ENCODE measurements around the gene SLC43A2.
"Not testable (repeated sequence)": the region's sequence is repeated elsewhere in the genome, so short reads cannot be mapped to it uniquely, and the experiment has no call there.

SLC43A2 gene

GRCh38 chr17:1548032-1548431, 80.6 kb downstream of the SLC43A2 start:
- DNase-seq: no peak

GRCh38 chr17:1546292-1546922, 82.2 kb downstream of the SLC43A2 start:
- no peak for DNase-seq

DNA sequence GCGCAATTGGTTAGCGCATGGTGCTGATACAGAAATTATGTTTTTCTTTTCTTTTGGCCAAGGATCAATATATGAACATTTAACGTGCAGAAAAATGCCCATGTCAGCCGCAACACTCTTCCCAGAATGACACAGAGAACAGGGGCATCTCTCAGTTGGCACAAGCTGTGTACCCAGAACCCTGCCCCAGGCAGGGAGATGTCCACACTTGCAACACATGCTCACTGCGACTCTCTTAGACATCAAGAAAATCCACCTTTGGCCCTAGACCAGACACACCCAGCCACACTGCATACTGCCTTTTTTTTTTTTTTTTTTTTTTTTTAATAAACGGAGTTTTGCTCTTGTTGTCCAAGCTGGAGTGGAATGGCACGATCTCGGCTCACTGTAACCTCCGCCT, 83.0 kb downstream of the SLC43A2 start:
- no peak for DNase-seq

GRCh38 chr17:1542316-1542715, 86.3 kb downstream of the SLC43A2 start:
- DNase-seq: peak in 1 of 58 donors; percentile 12

DNA sequence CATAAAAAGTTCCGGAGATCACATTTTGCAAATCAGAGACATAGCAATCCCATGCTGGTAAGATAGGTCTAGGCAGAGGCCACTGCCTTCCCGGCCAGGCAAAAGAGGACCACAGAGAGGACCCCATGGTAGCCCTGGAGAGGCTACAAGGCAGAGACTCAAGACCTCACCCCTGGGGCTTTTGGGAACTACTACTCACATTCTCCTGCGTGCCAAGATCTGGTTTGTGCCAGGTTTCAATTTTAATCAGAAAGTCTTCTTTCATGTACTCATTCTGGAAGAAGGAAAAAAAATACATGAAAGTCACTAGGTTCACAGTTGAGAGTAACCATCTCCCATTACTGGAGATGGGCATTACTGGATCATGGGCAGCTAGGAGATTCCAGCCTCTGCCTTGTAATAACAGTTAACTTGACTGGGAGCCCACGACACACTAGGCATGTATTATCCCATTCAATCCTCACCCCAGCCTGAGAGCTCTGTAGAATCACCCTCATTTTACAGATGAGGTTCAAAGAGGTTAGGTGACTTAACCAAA, 87.2 kb downstream of the SLC43A2 start:
- no peak for DNase-seq

GRCh38 chr17:1539811-1540210, 88.8 kb downstream of the SLC43A2 start:
- DNase-seq: no peak

DNA sequence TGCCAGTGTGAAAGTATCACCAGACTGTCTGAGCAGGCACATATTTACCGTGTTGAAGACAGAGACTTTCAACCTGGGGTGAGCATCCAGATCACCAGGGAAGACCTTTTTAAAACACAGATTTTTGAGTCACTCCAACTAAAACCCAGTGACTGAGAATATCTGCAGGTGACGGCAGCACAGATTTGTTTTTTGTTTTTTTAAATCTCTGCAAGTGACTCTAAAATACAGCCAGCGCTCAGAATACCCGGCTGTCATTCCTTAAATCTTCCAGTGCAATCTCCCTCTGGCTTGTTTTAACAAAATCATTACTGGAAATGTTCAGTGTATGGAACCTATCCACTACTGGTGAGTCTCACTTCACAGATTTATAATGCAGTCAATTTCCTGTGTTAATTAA, 92.9 kb downstream of the SLC43A2 start:
- DNase-seq: no peak

DNA sequence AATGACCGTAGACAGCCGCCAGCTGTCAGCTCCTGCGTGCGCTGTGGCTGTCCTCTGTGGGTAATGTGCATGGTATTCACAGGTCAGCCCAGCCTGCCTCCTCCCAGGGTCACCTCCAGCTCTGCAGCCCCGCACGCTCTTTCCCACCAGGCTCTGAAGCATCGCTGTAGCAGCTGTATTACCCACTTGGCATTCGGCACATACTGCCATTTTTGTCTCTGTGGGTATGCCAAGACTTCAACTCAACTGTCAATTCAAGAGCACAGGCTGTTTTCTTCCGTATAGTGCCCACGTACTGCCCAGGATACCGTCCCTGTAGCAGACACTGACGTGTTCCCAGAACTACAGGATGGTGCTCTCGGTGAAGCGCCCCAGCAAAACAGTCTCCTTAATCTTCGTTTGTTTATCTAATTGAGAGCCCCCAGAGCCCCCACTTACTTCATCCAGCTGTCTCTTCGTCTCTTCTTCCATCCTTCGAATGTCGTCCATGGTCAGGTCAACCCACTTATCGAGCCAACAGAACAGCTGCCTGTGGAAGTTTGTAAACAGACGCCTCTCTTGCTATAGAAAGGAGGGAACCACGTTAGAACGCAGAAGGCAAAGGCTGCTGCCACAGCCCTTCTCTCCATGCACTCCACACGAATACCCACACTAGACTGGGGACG, 94.8 kb downstream of the SLC43A2 start:
- peak in 17 of 58 donors; percentile 9 to 72 (median 33) for DNase-seq

- peak in 5 of 58 donors; percentile 6 to 33 (median 12) for DNase-seq
Observed at GRCh38 chr17:1532836-1533602, 95.6 kb downstream of the SLC43A2 start.

DNA sequence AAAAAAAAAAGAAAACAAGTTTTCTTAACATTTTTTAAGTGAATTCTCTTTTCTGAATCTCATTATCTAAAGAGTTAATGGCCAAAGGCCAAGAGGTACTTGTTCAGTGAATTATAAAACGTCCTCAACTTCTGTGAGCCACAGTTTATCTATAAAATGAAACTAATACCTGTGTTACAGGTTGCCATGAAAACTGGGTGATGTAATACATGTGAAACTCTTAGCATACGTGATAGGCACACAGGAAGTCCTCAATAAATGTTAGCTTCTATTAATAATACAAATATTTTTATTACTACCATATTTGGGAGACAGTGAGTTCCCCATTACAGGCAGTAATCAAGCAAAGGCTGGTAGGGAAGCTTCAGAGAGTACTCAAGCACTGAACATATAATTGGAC, 98.8 kb downstream of the SLC43A2 start:
- no peak for DNase-seq

GRCh38 chr17:1526876-1527275, 101.8 kb downstream of the SLC43A2 start:
- not testable (repeated sequence) for DNase-seq

DNA sequence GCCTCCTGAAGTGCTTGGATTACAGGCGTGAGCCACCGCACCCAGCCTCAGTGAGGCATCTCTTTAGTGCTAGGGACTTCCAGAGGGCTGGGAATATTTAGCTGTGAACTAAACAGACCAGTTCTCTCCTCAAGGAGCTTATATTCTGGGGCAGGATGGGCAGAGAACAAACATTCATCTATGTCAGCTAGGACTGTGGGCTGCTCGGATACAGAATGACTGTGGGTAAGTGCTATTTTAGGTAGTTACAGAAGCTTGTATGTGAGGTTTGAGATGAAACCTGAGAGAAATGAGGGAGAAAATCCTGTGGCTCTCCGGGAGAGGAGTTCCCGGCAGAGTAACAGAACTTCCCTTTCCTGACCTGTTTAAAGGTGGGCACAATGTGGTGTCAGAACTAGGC, 106.0 kb downstream of the SLC43A2 start:
- DNase-seq: no peak

GRCh38 chr17:1521086-1521640, 107.5 kb downstream of the SLC43A2 start:
- no peak for DNase-seq

- DNase-seq: no peak
Observed at GRCh38 chr17:1519678-1520077, 109.0 kb downstream of the SLC43A2 start.
